Kidney (tissue), 14 donors: Measurements from ENCODE around the gene BRIP1. TPM values are rescaled to one million over a fixed set of nuclear protein-coding genes. Genes with fewer than 3 reads are reported as not detected.
"Not testable (repeated sequence)": the region's sequence is repeated elsewhere in the genome, so short reads cannot be mapped to it uniquely, and the experiment has no call there.

Source experiments
- DNase-seq, 5 donors: peaks; one replicate each; pipeline ENCODE4 v3.0.0-alpha.2; 2013 to 2020
- FAIRE-seq: peaks from 2 replicates; lab custom pipeline; 2012; peaks lifted over from hg19 to GRCh38; lab: Jason Lieb, UNC
- H3K27ac ChIP-seq, 2 donors: one replicate each; pipeline ENCODE4 v1.7.0; 2013; ENCODE audit warnings: low read depth in 2 of 2, low read length in 2 of 2, inconsistent platforms in 1 of 2
- H3K27me3 ChIP-seq: one replicate; pipeline ENCODE4 v1.7.1; 2013; ENCODE audit warnings: low read length, inconsistent platforms; ENCODE audit not compliant: control insufficient read depth, insufficient read depth
- H3K36me3 ChIP-seq, 3 donors: one replicate each; pipeline versions ENCODE4 v1.7.0 to v1.7.1; 2013; ENCODE audit warnings: low read length in 3 of 3, control low read depth in 1 of 3, inconsistent platforms in 1 of 3; ENCODE audit not compliant: insufficient read depth in 3 of 3, control insufficient read depth in 2 of 3
- H3K4me1 ChIP-seq, 3 donors: one replicate each; pipeline versions ENCODE4 v1.7.0 to v1.7.1; 2013; ENCODE audit warnings: low read length in 3 of 3, inconsistent platforms in 1 of 3, low read depth in 1 of 3; ENCODE audit not compliant: control insufficient read depth in 2 of 3, insufficient read depth in 2 of 3
- H3K4me3 ChIP-seq, 3 donors: one replicate each; pipeline versions ENCODE4 v1.7.0 to v1.8.1; 2013; ENCODE audit warnings: low read length in 3 of 3, control low read depth in 1 of 3, inconsistent platforms in 1 of 3
- H3K9ac ChIP-seq, 3 donors: one replicate each; pipeline versions ENCODE4 v1.7.0 to v1.7.1; 2013; ENCODE audit warnings: low read length in 3 of 3, control low read depth in 1 of 3, inconsistent platforms in 1 of 3
- H3K9me3 ChIP-seq, 3 donors: one replicate each; pipeline versions ENCODE4 v1.7.0 to v1.7.1; 2013; ENCODE audit warnings: low read length in 3 of 3, control low read depth in 1 of 3, inconsistent platforms in 1 of 3; ENCODE audit not compliant: control insufficient read depth in 2 of 3, insufficient read depth in 1 of 3
- intact Hi-C: fragments of 100-400 bp; cut with DNase I; formaldehyde crosslinking; loops from one replicate; pipeline ENCODE4 v1.11.1; 2022
- polyA plus RNA-seq: library from polyadenylated mRNA; stranded (reverse); fragments of 350-450 nt; fragmentation: Illumina TruSeq; extraction: RNeasy Lipid Tissue Mini Kit (QIAGEN cat#74804); gene quantifications from one replicate; pipeline ENCODE4 v1.2.3, GENCODE V29; 2014; ENCODE audit warnings: low read depth, low replicate concordance; ENCODE audit not compliant: insufficient read depth
- total RNA-seq: library from RNA; stranded (reverse); fragmentation: NEBNext Ultra II Directional; extraction: Animal tissue kit (Norgen Biotek cat#: 25700); gene quantifications from one replicate; pipeline ENCODE4 v1.2.1, GENCODE V29; 2021
- TF ChIP-seq, protein P1 (sequence below): IDR thresholded peaks from 3 replicates; pipeline ENCODE4 v1.5.1; 2012; ENCODE audit warnings: mild to moderate bottlenecking, moderate library complexity, borderline replicate concordance; ENCODE audit not compliant: insufficient read depth; ENCODE audit errors: extremely low read depth
- donor health status: control.
- donor health status: control.
- donor health status: control.
- donor health status: control.
- donor health status: control.
- donor health status: DM: yes; HTN: yes; CAD: no.
- donor health status: Normal renal cell carcinoma (clear cell type).

Gene BRIP1
- total and polyA plus RNA-seq, 2 donors from 2014 or later = 0.54 TPM; not detected in 1

DNA sequence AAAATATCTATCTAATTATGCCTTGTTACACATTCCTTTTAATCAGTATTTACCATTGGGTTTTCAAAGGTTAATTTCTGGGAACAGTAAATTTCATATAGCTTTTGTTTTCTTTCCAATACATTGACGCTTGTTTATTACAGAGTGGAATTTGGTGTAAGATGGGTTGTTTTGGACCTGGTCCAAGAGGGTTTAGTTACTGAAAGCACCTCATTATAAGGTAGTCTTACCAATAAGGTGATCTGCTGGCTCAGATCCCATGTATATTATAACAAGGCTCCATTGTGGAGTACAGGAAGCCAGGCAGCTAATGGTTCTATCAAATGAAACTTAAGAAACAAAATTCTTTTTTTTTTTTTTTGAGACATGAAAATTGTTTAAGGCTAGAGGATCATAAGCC lies 185.0 kb downstream of the BRIP1 start:
- intact Hi-C loops = no loop called here
- Histone ChIP-seq H3K4me3 (no peak overlapping the region), H3K4me1 (no peaks in the 10 kb centered on the region), H3K27ac (no peak overlapping the region), H3K9ac (no peak overlapping the region), H3K36me3 (no peaks in the 10 kb centered on the region), H3K27me3 (no peaks in the 10 kb centered on the region), H3K9me3 (no peaks in the 10 kb centered on the region)
- TF ChIP-seq, protein P1, sequence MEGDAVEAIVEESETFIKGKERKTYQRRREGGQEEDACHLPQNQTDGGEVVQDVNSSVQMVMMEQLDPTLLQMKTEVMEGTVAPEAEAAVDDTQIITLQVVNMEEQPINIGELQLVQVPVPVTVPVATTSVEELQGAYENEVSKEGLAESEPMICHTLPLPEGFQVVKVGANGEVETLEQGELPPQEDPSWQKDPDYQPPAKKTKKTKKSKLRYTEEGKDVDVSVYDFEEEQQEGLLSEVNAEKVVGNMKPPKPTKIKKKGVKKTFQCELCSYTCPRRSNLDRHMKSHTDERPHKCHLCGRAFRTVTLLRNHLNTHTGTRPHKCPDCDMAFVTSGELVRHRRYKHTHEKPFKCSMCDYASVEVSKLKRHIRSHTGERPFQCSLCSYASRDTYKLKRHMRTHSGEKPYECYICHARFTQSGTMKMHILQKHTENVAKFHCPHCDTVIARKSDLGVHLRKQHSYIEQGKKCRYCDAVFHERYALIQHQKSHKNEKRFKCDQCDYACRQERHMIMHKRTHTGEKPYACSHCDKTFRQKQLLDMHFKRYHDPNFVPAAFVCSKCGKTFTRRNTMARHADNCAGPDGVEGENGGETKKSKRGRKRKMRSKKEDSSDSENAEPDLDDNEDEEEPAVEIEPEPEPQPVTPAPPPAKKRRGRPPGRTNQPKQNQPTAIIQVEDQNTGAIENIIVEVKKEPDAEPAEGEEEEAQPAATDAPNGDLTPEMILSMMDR = no peak
- FAIRE-seq = no peak
- DNase-seq = no peak

DNA sequence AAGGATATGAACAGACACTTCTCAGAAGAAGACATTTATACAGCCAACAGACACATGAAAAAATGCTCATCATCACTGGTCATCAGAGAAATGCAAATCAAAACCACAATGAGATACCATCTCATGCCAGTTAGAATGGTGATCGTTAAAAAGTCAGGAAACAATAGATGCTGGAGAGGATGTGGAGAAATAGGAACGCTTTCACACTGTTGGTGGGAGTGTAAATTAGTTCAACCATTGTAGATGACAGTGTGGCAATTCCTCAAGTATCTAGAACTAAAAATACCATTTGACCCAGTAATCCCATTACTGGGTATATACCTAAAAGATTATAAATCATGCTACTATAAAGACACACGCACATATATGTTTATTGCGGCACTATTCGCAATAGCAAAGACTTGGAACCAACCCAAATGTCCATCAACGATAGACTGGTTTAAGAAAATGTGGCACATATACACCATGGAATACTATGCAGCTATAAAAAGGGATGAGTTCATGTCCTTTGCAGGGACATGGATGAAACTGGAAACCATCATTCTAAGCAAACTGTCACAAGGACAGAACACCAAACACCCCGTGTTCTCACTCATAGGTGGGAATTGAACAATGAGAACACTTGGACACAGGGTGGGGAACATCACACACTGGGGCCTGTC lies 186.0 kb downstream of the BRIP1 start:
- H3K27ac ChIP-seq, H3K27me3 ChIP-seq, H3K4me1 ChIP-seq, DNase-seq, H3K9me3 ChIP-seq, H3K9ac ChIP-seq, H3K36me3 ChIP-seq, intact Hi-C loops, FAIRE-seq, H3K4me3 ChIP-seq: not testable (repeated sequence)

DNA sequence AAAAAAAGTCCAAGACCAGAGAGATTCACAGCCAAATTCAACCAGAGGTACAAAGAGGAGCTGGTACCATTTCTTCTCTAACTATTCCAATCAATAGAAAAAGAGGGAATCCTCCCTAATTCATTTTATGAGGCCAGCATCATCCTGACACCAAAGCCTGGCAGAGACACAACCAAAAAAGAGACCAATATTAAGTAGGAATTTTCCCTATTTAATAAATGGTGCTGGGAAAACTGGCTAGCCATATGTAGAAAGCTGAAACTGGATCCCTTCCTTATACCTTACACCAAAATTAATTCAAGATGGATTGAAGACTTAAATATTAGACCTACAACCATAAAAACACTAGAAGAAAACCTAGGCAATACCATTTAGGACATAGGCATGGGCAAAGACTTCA lies 186.8 kb downstream of the BRIP1 start:
- H3K9me3 ChIP-seq, H3K4me1 ChIP-seq, intact Hi-C loops, FAIRE-seq, H3K9ac ChIP-seq, H3K4me3 ChIP-seq, DNase-seq, H3K27me3 ChIP-seq, H3K27ac ChIP-seq, H3K36me3 ChIP-seq: not testable (repeated sequence)

GRCh38 chr17:61674609-61675008 lies 188.7 kb downstream of the BRIP1 start:
- DNase-seq, H3K27ac ChIP-seq, H3K4me3 ChIP-seq, H3K27me3 ChIP-seq, intact Hi-C loops, FAIRE-seq, H3K9me3 ChIP-seq, H3K36me3 ChIP-seq, H3K9ac ChIP-seq, H3K4me1 ChIP-seq: not testable (repeated sequence)

GRCh38 chr17:61673019-61673897 lies 190.1 kb downstream of the BRIP1 start:
- FAIRE-seq, H3K4me1 ChIP-seq, H3K4me3 ChIP-seq, intact Hi-C loops, H3K36me3 ChIP-seq, H3K27me3 ChIP-seq, H3K27ac ChIP-seq, H3K9me3 ChIP-seq, DNase-seq, H3K9ac ChIP-seq: not testable (repeated sequence)
